GM12878 (cell line): ENCODE data around the gene GRM1.

Experiments used
- ATF7 ChIP-seq: fragments of 450-650 bp; IDR thresholded peaks from 2 replicates; pipeline ENCODE4 v1.6.1; 2016; ENCODE audit warnings: low read depth, mild to moderate bottlenecking
- CTCF ChIP-seq, 3 experiments: IDR thresholded peaks in 2 of 3; conservative IDR thresholded peaks in 1 of 3; 2 replicates each; pipeline ENCODE4 v1.5.1; 2011; ENCODE audit warnings: low read depth in 3 of 3, low read length in 3 of 3, mild to moderate bottlenecking in 3 of 3, control low read depth in 2 of 3, moderate library complexity in 2 of 3, inconsistent platforms in 1 of 3, mixed read lengths in 1 of 3; ENCODE audit not compliant: control insufficient read depth in 2 of 3, insufficient read depth in 1 of 3; ENCODE audit errors: extremely low read depth in 1 of 3
- POLR2A ChIP-seq: IDR thresholded peaks from 2 replicates; pipeline ENCODE4 v1.6.1; 2011; ENCODE audit warnings: low read depth, mild to moderate bottlenecking, low read length
- ZBTB11 ChIP-seq: fragments of 450-650 bp; formaldehyde crosslinking; IDR thresholded peaks from 2 replicates; pipeline ENCODE4 v1.5.0; 2022; ENCODE audit warnings: mild to moderate bottlenecking, missing genetic modification characterization
- ZNF24 ChIP-seq: fragments of 450-650 bp; IDR thresholded peaks from 2 replicates; pipeline ENCODE4 v1.6.1; 2017; ENCODE audit warnings: antibody characterized with exemption, mild to moderate bottlenecking

- TF ChIP-seq CTCF (IDR thresholded peaks at IDR 0.05 in 2 of 3, conservative IDR thresholded peaks at IDR 0.05 in 1 of 3; ENCODE audit: control insufficient read depth in 2 of 3, extremely low read depth in 1 of 3, insufficient read depth in 1 of 3, low read depth in 3 of 3, low read length in 3 of 3) (no peak), ATF7 (no peak), ZBTB11 (no peak), ZNF24 (no peak), POLR2A (no peak)
Observed at GRCh38 chr6:146027586-146028251, 1.1 kb upstream of the GRM1 start.
